Testis (tissue), 2 donors: Measurements from ENCODE around the gene EYA2.

Experiments
- CTCF ChIP-seq, 3 experiments: fragments of 450-650 bp in 2 of 3; fragments of 200-600 bp in 1 of 3; sonication (generic) in 1 of 3; IDR thresholded peaks; one replicate each; pipeline ENCODE4 v1.5.1; 2016 to 2019; ENCODE audit warnings: antibody characterized with exemption in 3 of 3, mild to moderate bottlenecking in 2 of 3, moderate library complexity in 1 of 3
- POLR2A ChIP-seq: fragments of 450-650 bp; IDR thresholded peaks from one replicate; pipeline ENCODE4 v1.6.1; 2017; ENCODE audit warnings: antibody characterized with exemption, mild to moderate bottlenecking, moderate library complexity

- TF ChIP-seq CTCF (IDR thresholded peaks at IDR 0.05), result no peak
- TF ChIP-seq POLR2A, result no peak
These were observed 248.1 kb downstream of the EYA2 start for GRCh38 chr20:47142774-47143170.
